HG03175 (cell line): Measurements from ENCODE around the gene FBRSL1.
A peak's percentile ranks its signal among the peaks of the same experiment; 100 is the strongest.
"Not testable (repeated sequence)": the region's sequence is repeated elsewhere in the genome, so short reads cannot be mapped to it uniquely, and the experiment has no call there.

Source experiments
- ATAC-seq: cut with Tn5 transposase; IDR thresholded peaks from one replicate; pipeline ENCODE4 v1.9.1; 2021; ENCODE audit warnings: mild to moderate bottlenecking, moderate library complexity; ENCODE audit not compliant: unreplicated experiment

FBRSL1 gene

DNA sequence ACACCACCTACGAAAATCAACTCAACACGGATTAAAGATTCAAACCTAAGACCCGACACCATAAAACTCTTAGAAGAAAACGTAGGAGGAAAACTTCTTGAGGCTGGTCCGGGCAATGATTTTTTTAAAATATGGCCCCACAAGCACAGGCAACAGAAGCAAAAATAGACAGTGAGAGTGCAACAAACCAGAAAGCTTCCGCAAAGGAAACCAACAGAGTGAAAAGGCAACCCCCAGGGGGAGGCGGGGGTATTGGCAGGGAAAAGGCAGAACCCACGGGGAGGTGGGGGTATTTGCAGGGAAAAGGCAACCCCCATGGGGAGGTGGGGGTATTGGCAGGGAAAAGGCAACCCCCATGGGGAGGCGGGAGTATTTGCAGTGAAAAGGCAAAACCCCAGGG, 20.5 kb upstream of the FBRSL1 start:
- ATAC-seq: no peak

DNA sequence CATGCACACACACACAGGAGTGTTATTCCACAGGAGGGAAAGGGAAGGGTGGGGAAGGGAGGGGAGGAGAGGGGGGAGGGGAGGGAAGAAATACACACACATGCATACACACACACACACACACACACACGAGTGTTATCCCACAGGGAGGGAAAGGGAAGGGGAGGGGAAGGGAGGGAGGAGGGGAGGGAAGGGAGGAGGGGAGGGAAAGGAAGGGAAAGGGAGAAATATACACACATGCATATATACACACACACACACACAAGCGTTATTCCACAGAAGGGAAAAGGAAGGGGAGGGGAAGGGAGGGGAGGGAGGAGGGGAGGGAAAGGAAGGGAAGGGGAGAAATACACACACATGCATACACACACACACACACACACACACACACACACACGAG, 19.6 kb upstream of the FBRSL1 start:
- no peak for ATAC-seq

DNA sequence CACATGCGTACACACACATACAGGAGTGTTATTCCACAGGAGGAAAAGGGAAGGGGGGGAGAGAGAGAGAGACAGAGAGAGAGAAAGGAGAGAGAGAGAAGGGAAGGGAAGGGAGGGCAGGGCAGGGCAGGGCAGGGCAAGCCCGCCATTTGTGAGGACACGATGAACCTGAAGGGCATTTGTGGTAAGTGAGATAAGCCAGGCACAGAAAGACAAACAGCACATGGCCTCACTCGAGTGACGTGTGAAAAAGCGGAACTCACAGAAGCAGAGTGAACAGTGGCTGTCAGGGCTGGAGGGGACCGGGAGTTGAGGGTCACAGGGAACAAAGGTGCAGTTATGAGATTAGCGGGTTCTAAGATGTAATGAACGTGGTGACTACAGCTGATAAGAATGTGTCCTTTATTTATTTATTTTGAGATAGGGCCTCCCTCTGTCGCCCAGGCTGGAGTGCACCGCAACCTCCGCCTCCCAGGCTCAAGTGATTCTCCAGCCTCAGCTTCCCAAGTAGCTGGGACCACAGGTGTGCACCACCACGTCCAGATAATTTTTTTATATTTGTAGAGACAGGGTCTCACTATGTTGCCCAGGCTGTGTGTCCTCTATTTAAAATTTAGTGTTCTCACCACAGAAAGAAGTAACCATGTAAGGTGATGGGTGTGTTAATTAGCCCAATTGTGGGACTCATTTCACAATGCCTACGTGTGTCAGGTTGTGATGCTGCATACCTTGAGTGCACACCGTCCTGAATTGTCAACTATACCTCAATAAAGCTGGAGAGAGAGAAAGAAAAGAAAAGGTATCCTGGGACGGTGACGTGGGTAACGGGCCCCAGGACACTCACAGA, 18.7 kb upstream of the FBRSL1 start:
- ATAC-seq: peak; percentile 56

- ATAC-seq: no peak
Observed at GRCh38 chr12:132471858-132472255, 18.1 kb upstream of the FBRSL1 start.

GRCh38 chr12:132472386-132472785, 17.6 kb upstream of the FBRSL1 start:
- ATAC-seq: no peak

DNA sequence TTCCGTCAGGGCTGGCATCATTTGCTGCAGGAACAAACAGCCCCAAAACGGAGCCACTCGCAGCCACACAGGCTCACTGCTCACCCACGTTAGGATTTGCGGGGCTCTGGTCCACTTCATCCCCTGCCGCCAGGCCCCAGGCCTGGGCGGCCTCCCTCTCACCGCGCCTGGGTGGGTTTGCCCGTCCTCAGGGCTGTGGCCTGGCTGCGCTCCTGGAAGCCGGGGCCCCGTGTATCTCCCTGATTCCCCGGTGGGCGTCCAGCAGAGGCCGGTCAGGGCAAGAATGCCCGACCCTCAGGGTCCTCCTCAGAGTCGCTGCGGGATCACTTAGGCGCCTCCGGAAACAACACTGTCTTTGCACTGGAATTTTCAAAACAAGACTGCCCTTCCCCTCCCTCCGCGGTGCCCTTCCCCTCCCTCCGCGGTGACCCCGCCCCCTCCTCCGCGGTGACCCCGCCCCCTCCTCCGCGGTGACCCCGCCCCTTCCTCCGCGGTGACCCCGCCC, 15.7 kb upstream of the FBRSL1 start:
- ATAC-seq: no peak

DNA sequence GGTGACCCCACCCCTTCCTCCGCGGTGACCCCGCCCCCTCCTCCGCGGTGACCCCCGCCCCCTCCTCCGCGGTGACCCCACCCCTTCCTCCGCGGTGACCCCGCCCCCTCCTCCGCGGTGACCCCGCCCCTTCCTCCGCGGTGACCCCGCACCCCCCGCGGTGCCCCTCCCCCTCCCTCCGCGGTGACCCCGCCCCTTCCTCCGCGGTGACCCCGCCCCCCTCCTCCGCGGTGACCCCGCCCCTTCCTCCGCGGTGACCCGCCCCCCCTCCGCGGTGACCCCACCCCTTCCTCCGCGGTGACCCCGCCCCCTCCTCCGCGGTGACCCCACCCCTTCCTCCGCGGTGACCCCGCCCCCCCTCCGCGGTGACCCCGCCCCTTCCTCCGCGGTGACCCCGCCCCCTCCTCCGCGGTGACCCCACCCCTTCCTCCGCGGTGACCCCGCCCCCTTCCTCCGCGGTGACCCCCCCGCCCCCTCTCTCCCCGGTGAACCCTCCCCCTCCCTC, 15.1 kb upstream of the FBRSL1 start:
- ATAC-seq: not testable (repeated sequence)

DNA sequence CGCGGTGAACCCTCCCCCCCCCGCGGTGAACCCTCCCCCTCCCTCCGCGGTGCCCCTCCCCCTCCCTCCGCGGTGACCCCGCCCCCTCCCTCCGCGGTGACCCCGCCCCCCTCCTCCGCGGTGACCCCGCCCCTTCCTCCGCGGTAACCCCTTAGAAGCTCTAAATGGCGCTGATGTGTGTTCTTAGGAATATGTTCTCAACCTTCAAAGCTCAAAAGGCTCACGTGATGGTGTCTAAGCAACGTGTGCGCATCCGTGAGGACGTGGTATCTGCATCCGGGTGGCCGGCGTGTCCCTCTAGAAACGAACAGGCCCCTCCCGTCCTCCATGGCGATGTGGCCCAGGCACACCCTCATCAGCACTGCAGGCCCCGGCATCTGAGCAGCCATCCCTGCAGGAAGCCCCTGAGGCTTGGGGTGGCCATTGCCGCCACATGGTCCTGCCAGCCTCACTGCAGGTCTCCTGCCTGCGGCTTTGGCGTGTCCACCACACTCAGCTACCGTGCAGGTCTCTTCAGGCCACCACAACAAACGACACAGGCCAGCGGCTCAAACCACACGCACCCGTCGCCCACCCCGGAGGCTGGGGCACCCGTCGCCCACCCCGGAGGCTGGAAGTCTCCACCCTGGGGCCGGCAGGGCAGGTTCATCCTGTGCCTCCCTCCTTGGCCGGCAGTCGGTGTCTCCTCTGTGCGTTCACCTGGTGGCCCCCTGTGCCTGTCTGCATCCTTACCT, 14.5 kb upstream of the FBRSL1 start:
- no peak for ATAC-seq

GRCh38 chr12:132476038-132476414, 13.9 kb upstream of the FBRSL1 start:
- no peak for ATAC-seq

DNA sequence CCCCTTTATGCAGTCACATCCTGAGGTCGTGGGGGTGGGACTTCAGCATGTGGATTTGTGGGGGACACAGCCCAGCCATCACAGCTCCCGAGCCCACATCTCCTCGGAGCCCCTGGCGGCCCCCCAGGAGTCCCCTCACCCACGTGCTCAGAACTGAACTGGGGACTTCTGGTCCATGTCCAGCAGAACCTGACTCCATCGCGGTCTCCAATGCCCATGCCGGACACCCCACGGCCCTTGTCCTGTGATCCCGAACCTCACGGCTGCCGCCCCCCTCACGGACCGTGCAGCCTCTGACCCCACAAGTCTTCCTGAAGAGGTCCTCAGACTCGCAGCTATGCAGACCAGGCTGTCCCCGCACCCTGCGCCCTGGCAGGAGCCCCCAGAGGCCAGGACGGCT, 13.5 kb upstream of the FBRSL1 start:
- no peak for ATAC-seq

GRCh38 chr12:132477017-132477702, 12.8 kb upstream of the FBRSL1 start:
- ATAC-seq: peak; percentile 38

DNA sequence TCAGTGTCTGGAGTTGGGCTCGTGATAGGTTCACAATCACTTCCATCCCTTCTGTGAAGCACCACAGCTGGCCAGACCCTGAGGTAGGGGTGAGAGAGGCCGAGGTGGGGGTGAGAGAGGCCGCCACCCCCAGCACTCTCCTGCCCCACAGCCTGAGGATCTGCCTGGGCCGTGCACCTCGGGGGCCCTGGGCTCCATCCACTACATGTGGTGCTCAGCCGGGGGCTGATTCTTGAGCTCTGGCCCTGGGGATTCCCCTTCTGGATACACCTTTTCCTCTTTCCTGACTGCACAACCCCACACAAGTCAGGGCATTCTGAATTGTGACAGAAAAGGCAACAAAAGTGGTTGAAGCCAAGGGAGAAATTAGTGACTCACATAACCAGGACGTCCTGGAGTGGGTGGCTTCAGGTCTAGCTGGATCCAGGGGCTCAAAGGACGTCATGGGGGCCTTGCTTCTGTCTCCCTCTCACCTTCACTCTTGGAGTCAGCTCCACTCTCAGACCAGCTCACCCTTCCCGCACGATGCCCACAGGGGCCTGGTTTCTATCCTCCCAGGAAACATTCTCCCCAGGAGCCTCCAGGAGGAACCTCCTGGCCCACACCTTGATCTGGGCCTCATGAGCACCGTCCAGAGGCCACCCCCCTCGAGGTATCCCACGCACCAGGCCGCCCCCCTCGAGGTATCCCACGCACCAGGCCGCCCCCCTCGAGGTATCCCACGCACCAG, 12.1 kb upstream of the FBRSL1 start:
- no peak for ATAC-seq

DNA sequence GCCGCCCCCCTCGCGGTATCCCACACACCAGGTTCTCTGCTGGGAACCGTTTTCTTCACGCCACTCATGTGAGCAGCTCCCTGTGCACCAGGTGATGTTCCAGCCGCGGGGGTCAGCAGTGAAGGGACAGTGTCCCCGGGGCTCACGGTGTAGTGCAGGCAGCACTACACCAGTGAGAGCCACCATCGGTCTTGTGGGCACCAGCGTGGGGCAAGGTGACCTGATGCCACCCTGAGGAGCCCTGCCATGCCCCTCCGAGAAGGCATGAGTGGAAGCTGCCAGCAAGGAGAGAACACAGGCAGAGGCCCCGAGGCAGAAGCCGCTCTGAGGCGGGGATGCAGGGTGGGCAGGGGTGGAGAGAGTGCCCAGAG, 11.5 kb upstream of the FBRSL1 start:
- ATAC-seq: no peak

DNA sequence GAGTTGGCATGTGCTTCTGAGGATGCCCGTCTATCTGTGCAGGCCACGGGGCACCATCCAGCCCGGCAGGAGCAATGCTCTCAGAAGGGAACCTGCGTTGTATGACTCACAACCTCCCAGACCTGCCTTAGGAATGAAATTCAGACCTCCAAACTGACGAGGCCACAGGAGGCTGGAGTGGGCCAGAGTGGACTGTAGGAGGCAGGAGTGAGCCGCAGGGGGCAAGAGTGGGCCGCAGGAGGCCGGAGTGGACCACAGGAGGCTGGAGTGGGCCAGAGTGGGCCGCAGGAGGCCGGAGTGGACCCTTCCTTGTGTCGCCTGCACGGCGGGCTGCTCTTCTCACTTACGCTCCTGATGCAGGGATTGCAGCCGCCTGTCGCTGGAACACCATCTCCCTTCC, 11.1 kb upstream of the FBRSL1 start:
- ATAC-seq: no peak

GRCh38 chr12:132479291-132479690, 10.7 kb upstream of the FBRSL1 start:
- ATAC-seq: no peak

GRCh38 chr12:132479938-132480622, 9.9 kb upstream of the FBRSL1 start:
- no peak for ATAC-seq

GRCh38 chr12:132480623-132481132, 9.3 kb upstream of the FBRSL1 start:
- ATAC-seq: no peak

DNA sequence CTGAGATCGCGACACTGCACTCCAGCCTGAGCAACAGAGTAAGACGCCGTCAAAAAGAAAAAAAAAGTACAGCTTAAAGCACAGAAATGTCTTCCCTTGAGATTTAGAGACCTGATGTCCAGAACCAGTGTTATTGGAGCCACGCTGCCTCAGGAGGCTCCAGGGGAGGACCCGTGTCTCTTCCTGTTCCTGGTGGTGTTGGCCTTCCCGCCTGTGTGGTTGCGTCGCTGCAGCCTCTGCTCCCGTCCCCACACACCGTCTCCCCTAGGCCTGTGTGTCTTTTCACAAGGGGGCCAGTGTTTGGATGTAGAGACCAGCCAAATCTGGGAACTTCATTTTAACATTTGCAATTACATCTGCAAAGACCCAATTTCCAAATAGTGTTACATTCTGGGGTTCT, 8.6 kb upstream of the FBRSL1 start:
- no peak for ATAC-seq

GRCh38 chr12:132481771-132482745, 7.9 kb upstream of the FBRSL1 start:
- ATAC-seq: no peak
